ENCODE data around the gene OAT. TPM values are rescaled to one million over a fixed set of nuclear protein-coding genes. Genes with fewer than 3 reads are reported as not detected.

Gene OAT
- total RNA-seq, 4 donors from 2014 or later = 155 to 1,170 (median 625) TPM

GRCh38 chr10:124351481-124352220 lies 67.1 kb downstream of the OAT start:
- DNase-seq = peak in 1 of 3 donors; percentile 30
- no peak for TF ChIP-seq POLR2A (IDR thresholded peaks at IDR 0.05)
- Histone ChIP-seq H3K4me1 (no peaks in the 10 kb centered on the region), H3K9me3 (no peaks in the 10 kb centered on the region), H3K4me3 (no peak overlapping the region), H3K27ac (no peak overlapping the region), H3K27me3 (no peaks in the 10 kb centered on the region), H3K36me3 (no peaks in the 10 kb centered on the region)

GRCh38 chr10:124350806-124351205 lies 67.9 kb downstream of the OAT start:
- TF ChIP-seq CTCF (IDR thresholded peaks at IDR 0.05) (no peak), POLR2A (IDR thresholded peaks at IDR 0.05) (no peak)
- Histone ChIP-seq H3K27me3 (no peaks in the 10 kb centered on the region), H3K27ac (no peak overlapping the region), H3K9me3 (no peaks in the 10 kb centered on the region), H3K4me1 (no peaks in the 10 kb centered on the region), H3K4me3 (no peak overlapping the region), H3K36me3 (no peaks in the 10 kb centered on the region)
- peak in 1 of 3 donors; percentile 24 for DNase-seq

GRCh38 chr10:124349996-124350280 lies 68.8 kb downstream of the OAT start:
- TF ChIP-seq POLR2A (IDR thresholded peaks at IDR 0.05) = no peak
- no peak for TF ChIP-seq CTCF (IDR thresholded peaks at IDR 0.05)
- no peaks in the 10 kb centered on the region for H3K27me3 ChIP-seq

GRCh38 chr10:124349231-124349995 lies 69.3 kb downstream of the OAT start:
- peak in 1 of 3 donors; percentile 35 for DNase-seq
- Histone ChIP-seq H3K27me3 (no peaks in the 10 kb centered on the region), H3K27ac (no peak overlapping the region), H3K4me3 (no peak overlapping the region), H3K4me1 (no peaks in the 10 kb centered on the region), H3K36me3 (no peaks in the 10 kb centered on the region), H3K9me3 (no peaks in the 10 kb centered on the region)
- TF ChIP-seq POLR2A (IDR thresholded peaks at IDR 0.05) = no peak
- TF ChIP-seq CTCF (IDR thresholded peaks at IDR 0.05) = no peak

More at GRCh38 chr10:124349996-124350280, 68.8 kb downstream of the OAT start:
- Histone ChIP-seq H3K4me1 (no peaks in the 10 kb centered on the region), H3K9me3 (no peaks in the 10 kb centered on the region), H3K36me3 (no peaks in the 10 kb centered on the region), H3K27ac (no peak overlapping the region), H3K4me3 (no peak overlapping the region)
- DNase-seq = no peak

- peak in 1 of 3 donors; percentile 17 for DNase-seq
- no peak overlapping the region for H3K27ac ChIP-seq
- no peaks in the 10 kb centered on the region for H3K9me3 ChIP-seq
- H3K27me3 ChIP-seq = no peaks in the 10 kb centered on the region
- TF ChIP-seq POLR2A (IDR thresholded peaks at IDR 0.05) = no peak
- no peaks in the 10 kb centered on the region for H3K4me1 ChIP-seq
- H3K36me3 ChIP-seq = no peaks in the 10 kb centered on the region
- H3K4me3 ChIP-seq = no peak overlapping the region
Measured at GRCh38 chr10:124348801-124349200, 69.9 kb downstream of the OAT start.

GRCh38 chr10:124347956-124348355 lies 70.8 kb downstream of the OAT start:
- peak in 1 of 3 donors; percentile 15 for DNase-seq
- no peaks in the 10 kb centered on the region for H3K36me3 ChIP-seq
- no peak overlapping the region for H3K27ac ChIP-seq
- TF ChIP-seq CTCF (IDR thresholded peaks at IDR 0.05) (no peak), POLR2A (IDR thresholded peaks at IDR 0.05) (no peak)
- H3K27me3 ChIP-seq = no peaks in the 10 kb centered on the region
- no peaks in the 10 kb centered on the region for H3K9me3 ChIP-seq
- no peak overlapping the region for H3K4me3 ChIP-seq
- H3K4me1 ChIP-seq = no peaks in the 10 kb centered on the region

Other genes with a start within 250 kb of the OAT start
- gene NKX1-2, start 31.1 kb upstream of the OAT start, total RNA-seq = not detected
- 10 to 100 TPM; 34.2 to 76.7 (median 38.2) TPM for gene LHPP, start 42.9 kb upstream of the OAT start, total RNA-seq

All from Peyer's patch (tissue), 4 donors.